ENCODE data around the gene AMY2A.
"Not testable (repeated sequence)": the region's sequence is repeated elsewhere in the genome, so short reads cannot be mapped to it uniquely, and the experiment has no call there.

Gene AMY2A

GRCh38 chr1:103616994-103617477 lies at the start of gene AMY2A:
AMY2A (plus strand) TSS chr1:103617427; CDS start chr1:103617441, 14 bp downstream.
- not testable (repeated sequence) for DNase-seq

GRCh38 chr1:103569493-103569892 lies 47.7 kb upstream of the AMY2A start:
- DNase-seq = no peak

GRCh38 chr1:103571289-103571688 lies 45.9 kb upstream of the AMY2A start, which contains the start of gene AMY2B:
AMY2B (plus strand) TSS chr1:103571589; CDS start chr1:103571603, 14 bp downstream.
- not testable (repeated sequence) for DNase-seq

- DNase-seq = no peak
Observed at GRCh38 chr1:103576065-103576464, 41.2 kb upstream of the AMY2A start.

GRCh38 chr1:103576784-103577183 lies 40.4 kb upstream of the AMY2A start:
- DNase-seq = not testable (repeated sequence)

GRCh38 chr1:103582464-103582863 lies 34.8 kb upstream of the AMY2A start:
- no peak for DNase-seq

GRCh38 chr1:103583887-103584286 lies 33.3 kb upstream of the AMY2A start:
- DNase-seq = no peak

GRCh38 chr1:103584537-103584936 lies 32.7 kb upstream of the AMY2A start:
- DNase-seq = no peak

- not testable (repeated sequence) for DNase-seq
Observed at GRCh38 chr1:103602740-103603139, 14.5 kb upstream of the AMY2A start.

- DNase-seq = no peak
Observed at GRCh38 chr1:103616362-103616761, 865 bp upstream of the AMY2A start.

GRCh38 chr1:103627436-103627835 lies 10.2 kb downstream of the AMY2A start:
- not testable (repeated sequence) for DNase-seq

GRCh38 chr1:103641194-103641593 lies 24.0 kb downstream of the AMY2A start:
- DNase-seq = not testable (repeated sequence)

GRCh38 chr1:103643908-103644307 lies 26.7 kb downstream of the AMY2A start:
- not testable (repeated sequence) for DNase-seq

GRCh38 chr1:103650305-103650704 lies 33.1 kb downstream of the AMY2A start:
- DNase-seq = not testable (repeated sequence)

- not testable (repeated sequence) for DNase-seq
Observed at GRCh38 chr1:103650889-103651288, 33.7 kb downstream of the AMY2A start.

- not testable (repeated sequence) for DNase-seq
Observed at GRCh38 chr1:103654133-103654532, 36.9 kb downstream of the AMY2A start.

- not testable (repeated sequence) for DNase-seq
Observed at GRCh38 chr1:103655460-103655859, 38.2 kb downstream of the AMY2A start, which contains the start of gene AMY1A. AMY1A (plus strand) TSS chr1:103655760; CDS start chr1:103656331, 571 bp downstream.

Measured in NCI-H748 treated with DMSO at 0.1 percent for 48 hours (cell line).